Measurements from ENCODE around the gene SLC39A1.

SLC39A1 gene

DNA sequence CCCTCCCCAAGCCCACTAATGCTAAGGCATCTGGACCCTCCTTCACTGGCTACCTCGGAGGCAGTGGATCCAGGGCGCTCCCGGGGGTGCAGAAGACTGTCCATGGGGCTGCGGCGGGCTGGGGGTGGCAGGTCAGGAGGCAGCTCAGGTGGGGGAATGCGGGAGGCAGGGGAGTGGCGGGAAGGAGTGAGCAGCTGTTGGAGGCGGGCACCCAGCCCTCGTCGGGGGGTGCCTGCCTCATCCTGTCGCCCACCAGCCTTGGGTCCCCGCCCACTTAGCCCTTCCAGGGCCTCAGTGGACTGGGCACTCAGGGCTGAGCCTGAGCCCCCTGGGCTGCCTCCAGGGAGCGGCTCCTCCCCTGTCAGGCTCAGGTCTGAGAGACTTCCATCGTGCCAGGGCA lies 29.9 kb downstream of the SLC39A1 start:
- TF ChIP-seq, protein P1, sequence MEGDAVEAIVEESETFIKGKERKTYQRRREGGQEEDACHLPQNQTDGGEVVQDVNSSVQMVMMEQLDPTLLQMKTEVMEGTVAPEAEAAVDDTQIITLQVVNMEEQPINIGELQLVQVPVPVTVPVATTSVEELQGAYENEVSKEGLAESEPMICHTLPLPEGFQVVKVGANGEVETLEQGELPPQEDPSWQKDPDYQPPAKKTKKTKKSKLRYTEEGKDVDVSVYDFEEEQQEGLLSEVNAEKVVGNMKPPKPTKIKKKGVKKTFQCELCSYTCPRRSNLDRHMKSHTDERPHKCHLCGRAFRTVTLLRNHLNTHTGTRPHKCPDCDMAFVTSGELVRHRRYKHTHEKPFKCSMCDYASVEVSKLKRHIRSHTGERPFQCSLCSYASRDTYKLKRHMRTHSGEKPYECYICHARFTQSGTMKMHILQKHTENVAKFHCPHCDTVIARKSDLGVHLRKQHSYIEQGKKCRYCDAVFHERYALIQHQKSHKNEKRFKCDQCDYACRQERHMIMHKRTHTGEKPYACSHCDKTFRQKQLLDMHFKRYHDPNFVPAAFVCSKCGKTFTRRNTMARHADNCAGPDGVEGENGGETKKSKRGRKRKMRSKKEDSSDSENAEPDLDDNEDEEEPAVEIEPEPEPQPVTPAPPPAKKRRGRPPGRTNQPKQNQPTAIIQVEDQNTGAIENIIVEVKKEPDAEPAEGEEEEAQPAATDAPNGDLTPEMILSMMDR (IDR thresholded peaks at IDR 0.05; ENCODE audit: insufficient read depth, low read length, missing control alignments), result no peak
- DNase-seq (ENCODE audit: low read depth, low spot score), result no peak
- POLR2A ChIA-PET, result interaction anchor here (0.6 kb wide), 1 partner anchor 23 kb away, joined by 3 read pairs; no protein-coding TSS in a partner anchor
- CTCF ChIA-PET, result no interaction called here
- H3K4me3 ChIP-seq (ENCODE audit: low read depth, low read length), result no peak overlapping the region

- POLR2A ChIA-PET, result no interaction called here
- CTCF ChIA-PET, result interaction anchor here (0.8 to 0.9 kb wide), 2 partner anchors 9 to 11 kb away, joined by 3 to 4 read pairs; no protein-coding TSS in a partner anchor
- no peak overlapping the region for H3K4me3 ChIP-seq (ENCODE audit: low read depth, low read length)
- no peak for DNase-seq (ENCODE audit: low read depth, low spot score)
- TF ChIP-seq, protein P1 (IDR thresholded peaks at IDR 0.05; ENCODE audit: insufficient read depth, low read length, missing control alignments), result no peak
Observed at GRCh38 chr1:153932156-153933131, 30.9 kb downstream of the SLC39A1 start.

GRCh38 chr1:153929981-153930948 lies 33.1 kb downstream of the SLC39A1 start:
- CTCF ChIA-PET, result interaction anchor here (1.0 to 3.3 kb wide), 3 partner anchors 8 to 26 kb away, joined by 3 to 25 read pairs (median 5); partner anchors contain the start of gene DENND4B
- POLR2A ChIA-PET, result no interaction called here
- TF ChIP-seq, protein P1 (IDR thresholded peaks at IDR 0.05; ENCODE audit: insufficient read depth, low read length, missing control alignments), result no peak
- no peak overlapping the region for H3K4me3 ChIP-seq (ENCODE audit: low read depth, low read length)
- DNase-seq (ENCODE audit: low read depth, low spot score), result no peak

DNA sequence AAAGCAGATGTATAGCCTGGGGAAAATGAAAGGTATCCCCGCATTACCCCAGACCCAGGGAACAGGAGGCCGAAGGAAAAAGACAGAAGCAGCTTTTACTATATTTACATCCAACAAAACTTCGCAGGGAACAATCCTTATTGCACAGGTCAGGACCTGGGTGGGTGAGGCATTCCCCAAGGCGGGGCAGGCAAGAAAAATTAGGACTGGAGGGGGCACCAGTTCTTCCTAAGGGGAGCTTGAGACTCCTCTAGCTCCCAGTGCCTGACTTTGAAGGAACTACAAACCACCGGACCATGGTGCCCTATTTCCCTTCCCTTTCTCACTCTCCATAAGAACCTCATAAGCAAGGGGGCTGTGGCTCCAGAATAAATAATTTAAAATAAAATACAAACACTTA lies 33.9 kb downstream of the SLC39A1 start:
- no peak for DNase-seq (ENCODE audit: low read depth, low spot score)
- TF ChIP-seq, protein P1 (IDR thresholded peaks at IDR 0.05; ENCODE audit: insufficient read depth, low read length, missing control alignments), result no peak
- POLR2A ChIA-PET, result no interaction called here
- no peak overlapping the region for H3K4me3 ChIP-seq (ENCODE audit: low read depth, low read length)
- CTCF ChIA-PET, result interaction anchor here (1.0 to 3.3 kb wide), 4 partner anchors 9 to 48 kb away, joined by 3 to 25 read pairs (median 4); partner anchors contain the start of gene DENND4B

DNA sequence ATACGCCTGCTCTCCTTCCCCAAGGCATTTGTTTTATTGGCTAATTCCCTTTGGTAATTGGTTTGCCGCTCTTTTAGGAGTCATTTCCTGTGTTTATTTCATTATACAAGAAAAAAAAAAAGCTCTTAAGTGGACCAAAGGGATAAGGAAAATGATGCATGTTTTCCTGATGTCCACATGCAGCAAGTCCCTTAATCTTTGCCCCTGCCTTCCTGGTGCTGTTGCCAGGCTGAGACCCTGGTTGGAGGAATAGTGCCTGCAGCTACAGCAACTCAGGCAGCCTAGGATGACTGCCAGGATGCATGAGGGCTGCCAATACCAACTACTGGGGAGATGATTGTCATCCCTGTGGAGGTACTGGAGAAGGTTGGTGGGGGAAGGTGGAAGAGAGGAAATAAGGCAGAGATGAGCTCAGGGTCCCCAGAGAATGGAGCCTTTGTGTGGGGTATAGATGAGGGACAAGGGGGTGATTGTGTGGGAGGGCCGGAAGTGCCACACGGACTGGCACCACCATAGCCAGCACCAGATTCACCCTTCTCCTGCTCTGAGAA lies 34.5 kb downstream of the SLC39A1 start:
- no peak for DNase-seq (ENCODE audit: low read depth, low spot score)
- CTCF ChIA-PET, result interaction anchor here (1.3 to 3.3 kb wide), 4 partner anchors 12 to 57 kb away, joined by 3 to 25 read pairs (median 6); partner anchors contain the start of genes DENND4B and RAB13

More for the DNA sequence above, 34.5 kb downstream of the SLC39A1 start:
- no peak overlapping the region for H3K4me3 ChIP-seq (ENCODE audit: low read depth, low read length)
- POLR2A ChIA-PET, result interaction anchor here (1.1 kb wide), 1 partner anchor 12 kb away, joined by 5 read pairs; no protein-coding TSS in a partner anchor
- TF ChIP-seq, protein P1 (IDR thresholded peaks at IDR 0.05; ENCODE audit: insufficient read depth, low read length, missing control alignments), result no peak
